D341Med (cell line): ENCODE data around the gene SNRK.

Source experiments
- DNase-seq: peaks from one replicate; pipeline ENCODE4 v3.0.0; 2012; ENCODE audit warnings: low spot score

SNRK gene

GRCh38 chr3:43270078-43270477 lies 16.3 kb upstream of the SNRK start:
- no peak for DNase-seq

- DNase-seq: no peak
Measured at GRCh38 chr3:43273416-43273815, 12.9 kb upstream of the SNRK start.

DNA sequence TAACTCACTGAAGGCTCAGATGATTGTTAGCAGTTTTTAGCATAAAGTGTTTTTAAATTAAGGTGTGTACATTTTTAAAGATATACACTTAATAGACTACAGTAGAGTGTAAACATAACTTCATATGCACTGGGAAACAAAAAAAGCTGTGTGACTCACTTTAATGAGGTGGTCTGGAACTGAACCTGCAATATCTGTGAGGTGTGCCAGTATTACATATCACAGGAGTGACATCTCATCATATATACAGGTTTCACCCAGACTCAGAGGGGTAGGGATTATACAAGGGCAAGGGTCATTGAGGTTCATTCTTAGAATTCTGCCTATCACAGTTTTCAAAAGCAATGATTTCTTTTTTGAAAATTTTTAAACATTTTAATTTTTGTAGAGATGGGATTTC lies 7.3 kb upstream of the SNRK start:
- no peak for DNase-seq

DNA sequence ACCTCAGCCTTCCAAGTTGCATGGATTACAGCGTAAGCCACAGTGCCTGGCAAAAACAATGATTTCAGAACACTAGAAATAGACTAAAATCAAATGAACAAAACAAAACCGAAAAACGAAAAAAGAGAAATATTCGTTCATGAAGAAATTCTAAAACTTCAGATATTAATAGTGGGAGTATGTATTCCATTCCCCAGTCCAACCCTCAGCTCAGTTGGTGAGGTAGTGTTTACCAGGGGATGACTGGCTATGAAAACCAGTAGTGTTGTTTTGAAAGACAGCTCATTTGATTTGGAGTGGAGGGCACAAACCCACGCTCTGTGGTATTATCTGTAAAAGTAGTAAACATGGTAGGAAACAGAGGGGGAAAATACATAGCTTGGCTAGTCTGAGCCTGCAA lies 6.8 kb upstream of the SNRK start:
- no peak for DNase-seq

DNA sequence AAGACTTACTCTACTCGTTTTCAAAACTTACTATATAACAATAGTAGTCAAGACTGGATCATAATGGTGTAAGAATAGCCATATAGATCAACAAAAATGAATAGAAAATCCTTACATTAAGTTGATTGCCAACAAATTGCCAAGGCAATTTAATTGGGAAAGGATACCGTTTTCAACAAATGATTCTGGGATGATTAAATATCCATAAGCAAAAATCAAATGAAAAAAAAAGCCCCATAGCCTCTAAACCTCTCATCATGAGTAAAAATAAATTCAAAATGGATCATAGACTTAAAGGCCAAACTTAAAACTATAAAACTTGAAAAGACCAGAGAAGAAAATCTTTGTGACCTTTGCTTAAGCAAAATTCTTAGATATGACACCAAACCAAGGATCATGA lies 5.3 kb upstream of the SNRK start:
- DNase-seq: no peak

- no peak for DNase-seq
Measured at GRCh38 chr3:43284171-43284570, 2.2 kb upstream of the SNRK start.

- no peak for DNase-seq
Measured at GRCh38 chr3:43285644-43286043, 696 bp upstream of the SNRK start.

GRCh38 chr3:43286841-43287499 lies 630 bp downstream of the SNRK start:
- DNase-seq: peak; percentile 84

DNA sequence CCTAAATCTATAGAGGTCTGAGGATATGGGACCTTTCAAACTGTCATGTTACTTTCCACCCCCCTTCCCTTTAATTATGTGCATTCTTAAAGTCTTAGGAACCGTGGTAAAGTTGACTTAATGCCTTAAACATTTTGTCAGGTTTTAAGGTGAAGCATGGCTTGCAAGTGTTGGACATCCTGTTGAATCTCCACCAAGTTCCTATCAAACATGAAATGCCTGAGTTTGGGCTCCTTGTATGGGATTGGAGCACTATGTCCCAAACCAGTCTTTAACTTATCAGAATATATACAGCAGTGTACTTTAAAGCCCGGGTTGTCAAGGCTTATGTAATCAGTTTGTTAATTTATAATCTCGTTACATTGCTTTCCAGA lies 1.1 kb downstream of the SNRK start:
- no peak for DNase-seq

- DNase-seq: no peak
Measured at GRCh38 chr3:43288366-43288765, 2.0 kb downstream of the SNRK start.

DNA sequence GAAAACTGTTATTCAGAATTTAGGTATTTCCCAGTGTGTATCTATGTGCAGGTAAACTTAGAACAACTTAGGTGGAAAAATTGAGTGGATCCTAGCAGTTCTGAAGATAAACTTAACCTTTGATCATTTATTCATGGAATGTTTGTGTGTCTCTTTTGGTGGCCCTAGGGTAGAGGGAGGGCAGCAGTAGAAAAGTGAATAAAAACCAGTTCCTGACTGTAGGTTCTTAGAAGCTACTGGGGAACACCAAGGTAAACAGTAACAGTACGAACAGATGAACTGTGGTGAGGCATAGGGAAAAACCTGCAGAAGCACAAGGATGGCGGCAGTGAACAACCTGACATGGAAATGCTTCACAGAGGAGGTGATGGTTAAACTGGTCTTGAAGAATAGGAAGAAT lies 2.5 kb downstream of the SNRK start:
- no peak for DNase-seq

GRCh38 chr3:43289401-43289800 lies 3.1 kb downstream of the SNRK start:
- no peak for DNase-seq

DNA sequence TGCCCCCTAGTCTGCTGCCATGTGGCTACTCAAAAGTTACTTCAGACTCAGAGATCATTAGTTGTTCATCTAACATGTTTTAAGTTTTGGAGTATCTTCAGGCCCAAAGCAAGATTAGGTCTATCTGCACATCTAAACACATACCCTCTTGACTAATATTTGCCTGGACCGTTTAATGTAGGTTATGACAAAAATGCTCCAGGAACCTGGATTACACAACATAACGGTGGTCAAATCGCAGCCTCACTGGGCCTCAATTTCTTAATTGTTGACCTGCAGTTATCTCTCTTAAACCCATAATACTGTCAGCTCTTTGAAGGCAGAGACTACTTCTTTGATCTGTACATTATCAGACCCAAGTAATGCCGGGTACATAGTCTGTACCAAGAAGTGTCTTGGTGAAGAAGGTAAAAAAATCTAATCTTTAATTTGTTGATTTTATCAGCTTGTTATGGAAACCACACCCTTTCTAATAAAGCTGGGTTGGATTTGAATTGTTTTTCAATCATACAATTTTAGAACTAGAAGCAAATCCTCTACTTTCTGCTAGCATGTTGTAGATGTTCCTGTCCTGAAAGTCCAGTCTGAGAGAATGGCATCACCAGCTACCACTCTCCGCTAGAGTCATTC lies 3.6 kb downstream of the SNRK start:
- no peak for DNase-seq

DNA sequence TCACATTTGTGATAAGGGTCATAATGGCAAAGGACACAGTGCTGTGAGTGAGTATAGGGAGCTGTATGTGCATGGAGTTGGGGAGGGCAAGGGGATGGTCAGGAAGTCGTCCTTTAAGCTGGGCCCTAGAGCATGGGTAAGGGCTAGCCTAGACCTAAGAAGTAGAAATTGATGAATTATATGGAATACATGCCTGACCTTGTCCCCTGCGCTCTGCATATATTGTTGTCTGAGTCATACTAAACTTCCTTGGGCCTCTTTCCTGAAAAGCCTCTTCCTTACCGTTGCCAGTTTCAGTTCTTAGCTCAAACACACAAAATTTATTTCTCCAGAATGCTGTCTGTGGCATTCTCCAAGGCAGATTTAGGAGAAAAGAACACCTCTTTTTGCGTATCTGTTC lies 4.6 kb downstream of the SNRK start:
- no peak for DNase-seq

DNA sequence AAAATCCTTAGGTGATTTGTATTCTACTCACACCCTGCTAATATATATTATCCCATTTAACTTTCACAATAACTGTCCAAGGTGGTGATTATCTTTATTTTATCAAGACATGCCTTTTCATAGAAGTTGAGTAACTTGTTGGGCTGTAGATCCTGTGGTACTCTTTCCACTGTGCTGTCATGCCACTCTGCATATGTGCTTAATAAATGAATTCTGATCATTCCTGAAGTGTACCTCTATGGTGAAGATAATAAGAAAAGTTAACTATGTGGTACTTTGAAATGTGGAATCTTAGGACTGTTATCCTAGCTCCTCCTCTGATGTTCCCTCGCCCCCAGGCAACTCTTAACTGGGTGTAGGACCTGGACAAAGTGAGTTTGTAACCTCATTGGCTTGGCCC lies 5.2 kb downstream of the SNRK start:
- DNase-seq: no peak

- no peak for DNase-seq
Measured at GRCh38 chr3:43294975-43295374, 8.6 kb downstream of the SNRK start.

GRCh38 chr3:43296565-43296964 lies 10.2 kb downstream of the SNRK start:
- DNase-seq: no peak

DNA sequence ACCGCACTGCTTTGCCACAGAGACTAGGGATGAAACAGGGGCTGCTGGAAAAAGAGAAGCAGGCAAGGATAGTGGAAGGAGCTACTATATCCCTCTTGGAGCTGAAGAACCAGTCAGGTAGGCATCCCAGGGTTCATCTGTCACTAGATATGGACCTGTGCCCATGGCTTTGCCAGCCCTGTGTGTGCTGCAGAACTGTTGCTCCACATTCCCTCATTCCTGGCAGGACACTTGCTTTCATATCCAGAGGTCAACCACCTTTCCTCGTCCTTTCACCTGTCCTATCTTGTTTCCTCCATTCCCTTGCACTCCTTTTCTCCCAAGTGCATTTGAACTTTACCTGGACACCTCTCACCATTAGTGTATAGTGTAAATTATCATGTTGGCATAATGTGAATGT lies 12.0 kb downstream of the SNRK start:
- no peak for DNase-seq

- DNase-seq: no peak
Measured at GRCh38 chr3:43298761-43299160, 12.4 kb downstream of the SNRK start.

- DNase-seq: no peak
Measured at GRCh38 chr3:43302116-43302880, 16.0 kb downstream of the SNRK start.

- DNase-seq: no peak
Measured at GRCh38 chr3:43304126-43304525, 17.8 kb downstream of the SNRK start.

GRCh38 chr3:43307226-43307625 lies 20.9 kb downstream of the SNRK start:
- no peak for DNase-seq

- no peak for DNase-seq
Measured at GRCh38 chr3:43307649-43308048, 21.3 kb downstream of the SNRK start.
